Heart left ventricle (tissue), 16 donors: ENCODE results near the gene USP48. TPM values are rescaled to one million over a fixed set of nuclear protein-coding genes. Genes with fewer than 3 reads are reported as not detected.

Source experiments
- ATAC-seq, 4 donors: fragments of 200-7000 bp; cut with Tn5 transposase; one replicate each; pipeline ENCODE4 v1.9.1; 2020 to 2022; ENCODE audit warnings: moderate library complexity in 4 of 4, mild to moderate bottlenecking in 3 of 4, moderate number of reproducible peaks in 1 of 4
- DNase-seq, 5 donors: peaks; one replicate each; pipeline ENCODE4 v3.0.0-alpha.2; 2020
- H3K27ac ChIP-seq, 12 donors: fragments of 200-600 bp; sonication (generic) in 4 of 12; one replicate each; pipeline versions ENCODE4 v1.5.0 to v1.8.0; 2016 to 2022; ENCODE audit warnings: mild to moderate bottlenecking in 2 of 12
- H3K27me3 ChIP-seq, 9 donors: fragments of 200-600 bp; sonication (generic) in 2 of 9; one replicate each; pipeline versions ENCODE4 v1.5.1 to v1.8.0; 2016 to 2022; ENCODE audit warnings: mild to moderate bottlenecking in 3 of 9
- H3K36me3 ChIP-seq, 9 donors: fragments of 200-600 bp; sonication (generic) in 2 of 9; one replicate each; pipeline versions ENCODE4 v1.5.0 to v1.8.0; 2018 to 2022; ENCODE audit warnings: mild to moderate bottlenecking in 2 of 9
- H3K4me1 ChIP-seq, 12 donors: fragments of 200-600 bp; sonication (generic) in 4 of 12; one replicate each; pipeline versions ENCODE4 v1.5.0 to v1.8.0; 2016 to 2022; ENCODE audit warnings: mild to moderate bottlenecking in 3 of 12
- H3K4me3 ChIP-seq, 12 donors: fragments of 200-600 bp; sonication (generic) in 4 of 12; one replicate each; pipeline versions ENCODE4 v1.5.0 to v1.8.0; 2017 to 2022; ENCODE audit warnings: mild to moderate bottlenecking in 9 of 12, moderate library complexity in 4 of 12
- H3K9me3 ChIP-seq, 12 donors: fragments of 200-600 bp; sonication (generic) in 4 of 12; one replicate each; pipeline versions ENCODE4 v1.5.0 to v1.8.0; 2016 to 2022; ENCODE audit warnings: mild to moderate bottlenecking in 1 of 12
- CTCF ChIP-seq, 12 donors: fragments of 200-600 bp; sonication (generic) in 4 of 12; IDR thresholded peaks; one replicate each; pipeline versions ENCODE4 v1.5.0 to v1.8.0; 2018 to 2022; ENCODE audit warnings: antibody characterized with exemption in 12 of 12, mild to moderate bottlenecking in 5 of 12
- POLR2A ChIP-seq, 2 donors: fragments of 450-650 bp; IDR thresholded peaks; one replicate each; pipeline ENCODE4 v1.6.1; 2017; ENCODE audit warnings: antibody characterized with exemption in 2 of 2, mild to moderate bottlenecking in 2 of 2, moderate library complexity in 2 of 2
- WGBS, 4 donors: extraction: QIAGEN DNeasy Blood & Tissue Kit in 2 of 4; methylation state at CpG; one replicate each; pipeline versions ENCODE4 v1.1.5 to v1.1.7; 2013 to 2018; 5-methylcytosine and 5-hydroxymethylcytosine counted together
- intact Hi-C, 10 donors: fragments of 100-400 bp; cut with DNase I; formaldehyde crosslinking; loops; one replicate each; pipeline versions ENCODE4 v1.11.1 to v1.14.2; 2022
- polyA plus RNA-seq, 2 donors: library from polyadenylated mRNA; stranded (reverse); fragments of 200-250 nt; gene quantifications; one replicate each; pipeline ENCODE4 v1.2.3, GENCODE V29; 2013
- total RNA-seq, 9 donors: library from RNA; depleted of rRNA in 2 of 9; stranded (reverse); fragments of >200 nt in 2 of 9; fragmentation: NEBNext Ultra II Directional in 3 of 9; extraction: Animal tissue kit (Norgen Biotek cat#: 25700) in 3 of 9; gene quantifications; one replicate each; pipeline versions ENCODE4 v1.1.0 to v1.2.4, GENCODE V29; 2016 to 2023
- donor health status: ischemic (EF 13 %, LVEDD 7.1; RV severe dilation, severe dysfunction).
- donor health status: healthy with polysubstance abuse.
- donor health status: DM: no; HTN: yes; CAD: no.
- donor health status: DM: no; HTN: no; CAD: no.
- donor health status: ischemic (EF 25% LVEDD 6.9; RV normal size, moderate dysfunction).
- donor health status: ischemic (EF 25% LVEDD 5.7; RV mildly dilated, moderate dysfunction).
- donor health status: healthy.
- donor health status: DM: yes; HTN: yes; CAD: no.
- donor health status: ischemic (EF 35%, LVEDD 5.7; RV mildly dilated, moderate dysfunction).
- donor health status: nonischemic (EF 11% LVEDD 7.7; RV severe dilation, severe dysfunction).
- donor health status: DM: yes; HTN: yes; CAD: no.
- donor health status: PGD.
- donor health status: ischemic (EF 29% LVEDD 5.4; RV normal size, mild dysfunction).
- donor health status: nonischemic (EF 23%, LVEDD 6.1; RV moderate dilation, normal function).

The USP48 gene
- total and polyA plus RNA-seq, 11 donors = 17.3 to 45.5 (median 38.8) TPM

GRCh38 chr1:21641967-21642739, 140.8 kb downstream of the USP48 start:
- H3K27ac ChIP-seq = no peak overlapping the region
- peaks cover 0 to 12% (median 0%) of the 10 kb centered on the region in 9 donors for H3K27me3 ChIP-seq
- no peak for TF ChIP-seq POLR2A (IDR thresholded peaks at IDR 0.05)
- no peak for TF ChIP-seq CTCF (IDR thresholded peaks at IDR 0.05)
- peaks cover 0 to 27% (median 0%) of the 10 kb centered on the region in 12 donors for H3K4me1 ChIP-seq
- peak in 2 of 5 donors; percentile 56 to 73 for DNase-seq
- no peak overlapping the region for H3K4me3 ChIP-seq
- peak; percentile 34 to 57 (median 38) for ATAC-seq
- intact Hi-C loops = no loop called here
- H3K36me3 ChIP-seq = no peaks in the 10 kb centered on the region
- H3K9me3 ChIP-seq = no peaks in the 10 kb centered on the region
- WGBS, 4 donors = 72 to 85% (median 75%) methylated on average over 12 to 19 of the region's 19 CpGs

- H3K4me1 ChIP-seq = peaks cover 0 to 27% (median 0%) of the 10 kb centered on the region in 12 donors
- no peak for TF ChIP-seq CTCF (IDR thresholded peaks at IDR 0.05)
- no peak for TF ChIP-seq POLR2A (IDR thresholded peaks at IDR 0.05)
- no peaks in the 10 kb centered on the region for H3K9me3 ChIP-seq
- DNase-seq (no peak), ATAC-seq (no peak)
- no peaks in the 10 kb centered on the region for H3K36me3 ChIP-seq
- no peak overlapping the region for H3K4me3 ChIP-seq
- no peak overlapping the region for H3K27ac ChIP-seq
- 77 to 83% (median 82%) methylated on average over 6 of the region's 6 CpGs for WGBS, 4 donors
- intact Hi-C loops = no loop called here
- H3K27me3 ChIP-seq = peaks cover 0 to 12% (median 0%) of the 10 kb centered on the region in 9 donors
Measured at GRCh38 chr1:21641537-21641936, 141.4 kb downstream of the USP48 start.

- Histone ChIP-seq H3K27me3 (peaks cover 0 to 12% (median 0%) of the 10 kb centered on the region in 9 donors), H3K27ac (no peak overlapping the region), H3K36me3 (no peaks in the 10 kb centered on the region), H3K4me3 (no peak overlapping the region), H3K9me3 (no peaks in the 10 kb centered on the region), H3K4me1 (peaks cover 0 to 27% (median 0%) of the 10 kb centered on the region in 12 donors)
- WGBS, 4 donors = 84 to 96% (median 91%) methylated on average over 2 of the region's 2 CpGs
- no peak for DNase-seq
- intact Hi-C loops = no loop called here
- ATAC-seq = no peak
- TF ChIP-seq CTCF (IDR thresholded peaks at IDR 0.05) (no peak), POLR2A (IDR thresholded peaks at IDR 0.05) (no peak)
Measured at GRCh38 chr1:21641076-21641475, 141.9 kb downstream of the USP48 start.

GRCh38 chr1:21640653-21641052, 142.3 kb downstream of the USP48 start:
- H3K4me3 ChIP-seq = no peak overlapping the region
- intact Hi-C loops = no loop called here
- peaks cover 0 to 27% (median 0%) of the 10 kb centered on the region in 12 donors for H3K4me1 ChIP-seq
- H3K36me3 ChIP-seq = no peaks in the 10 kb centered on the region
- H3K27ac ChIP-seq = no peak overlapping the region
- no peaks in the 10 kb centered on the region for H3K9me3 ChIP-seq
- 77 to 92% (median 90%) methylated on average over 5 to 6 of the region's 6 CpGs for WGBS, 4 donors
- no peak for TF ChIP-seq POLR2A (IDR thresholded peaks at IDR 0.05)
- TF ChIP-seq CTCF (IDR thresholded peaks at IDR 0.05) = no peak
- H3K27me3 ChIP-seq = peaks cover 0 to 12% (median 0%) of the 10 kb centered on the region in 9 donors
- no peak for DNase-seq
- ATAC-seq = no peak
